Naive B cell (primary cell): Measurements from ENCODE around the gene SCNM1. TPM values are rescaled to one million over a fixed set of nuclear protein-coding genes. Genes with fewer than 3 reads are reported as not detected.

Experiments used
- ATAC-seq, 2 donors: fragments of 150-1000 bp; cut with Tn5 transposase; 2 replicates each; pipeline ENCODE4 v1.10.0; 2021; ENCODE audit warnings: low read depth in 2 of 2, mild to moderate bottlenecking in 2 of 2, moderate library complexity in 2 of 2
- DNase-seq: peaks from one replicate; pipeline ENCODE4 v3.0.0; 2022
- H3K27ac Mint-ChIP-seq, 6 donors: one replicate each; pipeline ENCODE4 v1.8.0; 2020 to 2022; ENCODE audit warnings: mild to moderate bottlenecking in 6 of 6, mixed read lengths in 6 of 6, moderate library complexity in 5 of 6, inconsistent platforms in 2 of 6
- H3K27me3 Mint-ChIP-seq, 3 donors: one replicate each; pipeline ENCODE4 v1.8.0; 2021 to 2022; ENCODE audit warnings: mixed read lengths in 3 of 3, mild to moderate bottlenecking in 1 of 3
- H3K36me3 Mint-ChIP-seq, 2 donors: one replicate each; pipeline ENCODE4 v1.8.0; 2020 to 2022; ENCODE audit warnings: mixed read lengths in 2 of 2, inconsistent platforms in 1 of 2, mild to moderate bottlenecking in 1 of 2
- H3K4me1 Mint-ChIP-seq, 3 donors: one replicate each; pipeline ENCODE4 v1.8.0; 2020 to 2022; ENCODE audit warnings: mixed read lengths in 3 of 3, inconsistent platforms in 1 of 3, mild to moderate bottlenecking in 1 of 3, moderate library complexity in 1 of 3
- H3K4me3 Mint-ChIP-seq, 8 donors: one replicate each; pipeline ENCODE4 v1.8.0; 2020 to 2022; ENCODE audit warnings: mild to moderate bottlenecking in 8 of 8, mixed read lengths in 8 of 8, moderate library complexity in 8 of 8, inconsistent platforms in 2 of 8
- H3K9me3 Mint-ChIP-seq, 7 donors: one replicate each; pipeline ENCODE4 v1.8.0; 2020 to 2022; ENCODE audit warnings: mixed read lengths in 7 of 7, mild to moderate bottlenecking in 5 of 7, inconsistent platforms in 2 of 7, moderate library complexity in 1 of 7
- polyA plus RNA-seq, 6 donors: library from polyadenylated mRNA; unstranded; fragments of 300-500 nt; fragmentation: Illumina TruSeq; gene quantifications; one replicate each; pipeline ENCODE4 v1.2.3, GENCODE V29; 2021; ENCODE audit warnings: low read depth in 6 of 6

SCNM1 gene
- polyA plus RNA-seq, 6 donors from 2014 or later = 62.2 to 96.1 (median 71.2) TPM

- H3K9me3 Mint-ChIP-seq = no peaks in the 10 kb centered on the region
- peaks cover 32 to 35% (median 34%) of the 10 kb centered on the region in 3 donors for H3K4me1 Mint-ChIP-seq
- peak overlapping the region in 1 of 8 donors; percentile 20 for H3K4me3 Mint-ChIP-seq
- DNase-seq (no peak), ATAC-seq (no peak)
- peak overlapping the region in 3 of 6 donors; percentile 36 to 85 (median 58) for H3K27ac Mint-ChIP-seq
- H3K36me3 Mint-ChIP-seq = no peaks in the 10 kb centered on the region
- peaks cover 7 to 12% (median 9%) of the 10 kb centered on the region in 3 donors for H3K27me3 Mint-ChIP-seq
These were observed 23.4 kb upstream of the SCNM1 start for GRCh38 chr1:151142411-151143056.

- peaks cover 32 to 35% (median 34%) of the 10 kb centered on the region in 3 donors for H3K4me1 Mint-ChIP-seq
- no peak for DNase-seq
- no peak for ATAC-seq
- no peak overlapping the region for H3K4me3 Mint-ChIP-seq
- H3K9me3 Mint-ChIP-seq = no peaks in the 10 kb centered on the region
- no peak overlapping the region for H3K27ac Mint-ChIP-seq
- no peaks in the 10 kb centered on the region for H3K36me3 Mint-ChIP-seq
- H3K27me3 Mint-ChIP-seq = peaks cover 9 to 12% (median 11%) of the 10 kb centered on the region in 3 donors
These were observed 22.9 kb upstream of the SCNM1 start for GRCh38 chr1:151143057-151143435.

DNA sequence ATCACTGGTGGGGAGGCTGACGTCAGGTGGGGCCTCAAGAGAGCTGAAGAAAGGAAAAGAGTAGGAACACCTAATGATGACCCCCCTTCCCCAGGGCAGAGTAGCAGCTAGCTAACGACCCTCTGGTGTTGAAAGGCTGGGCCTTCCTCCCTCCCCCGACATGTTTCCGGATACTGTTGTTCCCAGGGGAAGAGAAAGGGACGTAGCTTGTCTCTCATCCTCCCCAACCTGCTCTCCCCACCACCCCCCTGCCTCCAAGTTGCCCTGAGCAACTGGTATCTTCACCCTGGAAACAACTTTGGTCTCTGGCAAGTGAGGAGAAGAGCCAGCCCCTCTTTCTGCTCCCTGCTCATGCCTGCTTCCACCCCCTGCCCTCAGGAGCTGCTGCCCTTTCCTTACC lies 22.0 kb upstream of the SCNM1 start:
- Mint-ChIP-seq H3K36me3 (no peaks in the 10 kb centered on the region), H3K4me3 (peak overlapping the region in 3 of 8 donors; percentile 35 to 53 (median 35)), H3K4me1 (peaks cover 32 to 35% (median 34%) of the 10 kb centered on the region in 3 donors), H3K9me3 (no peaks in the 10 kb centered on the region), H3K27me3 (peaks cover 9 to 12% (median 11%) of the 10 kb centered on the region in 3 donors), H3K27ac (no peak overlapping the region)
- no peak for DNase-seq
- no peak for ATAC-seq

GRCh38 chr1:151144474-151145303 lies 21.3 kb upstream of the SCNM1 start:
- peaks cover 32 to 35% (median 34%) of the 10 kb centered on the region in 3 donors for H3K4me1 Mint-ChIP-seq
- peaks cover 9 to 12% (median 11%) of the 10 kb centered on the region in 3 donors for H3K27me3 Mint-ChIP-seq
- H3K36me3 Mint-ChIP-seq = no peaks in the 10 kb centered on the region
- peak overlapping the region; percentile 5 to 97 (median 59) for H3K4me3 Mint-ChIP-seq
- H3K27ac Mint-ChIP-seq = peak overlapping the region in 1 of 6 donors; percentile 42
- no peaks in the 10 kb centered on the region for H3K9me3 Mint-ChIP-seq
- no peak for ATAC-seq
- no peak for DNase-seq

GRCh38 chr1:151145304-151146071 lies 20.5 kb upstream of the SCNM1 start:
- peak; percentile 14 to 20 for ATAC-seq

DNA sequence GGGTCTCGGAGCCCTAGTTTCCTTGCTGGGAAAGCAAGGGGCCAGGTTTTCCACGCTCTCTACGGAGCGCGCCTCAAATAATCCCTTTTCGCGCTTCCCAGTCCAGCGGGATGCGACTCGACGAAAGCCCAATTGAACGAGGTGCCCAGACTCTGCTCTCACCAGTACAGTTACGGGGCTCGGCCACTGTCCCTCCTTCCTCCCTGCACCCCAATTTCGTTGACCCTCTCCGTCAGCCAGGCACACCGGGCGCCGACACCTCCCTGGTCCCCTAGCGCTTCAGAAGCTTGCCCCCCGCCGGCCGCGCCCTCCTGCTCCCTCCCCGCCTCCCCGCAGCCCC lies 19.9 kb upstream of the SCNM1 start:
- ATAC-seq = peak; percentile 1 to 6

More at GRCh38 chr1:151145304-151146071, 20.5 kb upstream of the SCNM1 start:
- peaks cover 32 to 35% (median 34%) of the 10 kb centered on the region in 3 donors for H3K4me1 Mint-ChIP-seq
- H3K27ac Mint-ChIP-seq = peak overlapping the region in 2 of 6 donors; percentile 68 to 76
- peak overlapping the region; percentile 86 to 98 (median 97) for H3K4me3 Mint-ChIP-seq
- H3K9me3 Mint-ChIP-seq = no peaks in the 10 kb centered on the region
- H3K36me3 Mint-ChIP-seq = no peaks in the 10 kb centered on the region
- DNase-seq = no peak
- peaks cover 9 to 12% (median 11%) of the 10 kb centered on the region in 3 donors for H3K27me3 Mint-ChIP-seq

DNA sequence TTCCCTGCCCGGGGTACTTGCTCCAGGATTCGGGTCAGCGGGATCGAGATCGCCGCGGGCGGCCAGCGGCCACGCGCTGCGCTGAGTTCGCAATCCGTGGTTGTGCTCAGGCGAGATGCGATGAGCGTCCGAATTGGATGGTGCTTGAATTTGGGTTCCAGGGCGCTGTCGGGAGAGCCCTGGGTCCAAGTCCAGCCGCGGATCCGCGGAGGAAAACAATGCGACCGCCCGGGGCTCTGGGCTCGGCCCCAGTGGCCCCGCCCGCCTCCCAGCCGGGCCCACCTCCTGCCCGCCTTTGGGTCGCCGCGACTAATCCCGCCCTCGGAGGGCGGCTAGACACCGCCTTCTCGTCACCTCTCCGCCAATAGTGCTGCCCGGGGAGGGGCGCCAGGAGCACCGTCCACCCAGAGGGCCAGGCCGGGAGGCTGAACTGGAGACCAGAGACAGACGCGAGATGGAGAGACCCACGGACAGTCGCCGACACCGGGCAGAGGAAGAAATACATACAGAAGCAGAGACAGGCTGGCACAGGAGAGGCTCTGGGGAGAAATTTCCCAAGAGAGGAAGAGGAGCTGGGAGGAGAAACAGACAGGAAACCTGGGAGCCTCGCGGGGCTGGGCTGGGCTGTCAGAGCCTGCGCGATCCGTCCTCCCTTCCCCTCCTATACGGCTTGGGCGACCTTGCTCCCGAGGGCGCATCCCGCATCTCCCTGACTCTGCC lies 19.4 kb upstream of the SCNM1 start, which contains the start of gene SEMA6C:
Gene SEMA6C, minus strand, starts transcription at position 220 of the 720 bp plus-strand sequence. CDS start 4,010 bp downstream, outside the sequence.
- Mint-ChIP-seq H3K4me3 (peak within 1 kb of the TSS; percentile 86 to 98 (median 97)), H3K27me3 (peaks cover 9 to 12% (median 11%) of the 10 kb centered on the region in 3 donors), H3K27ac (peak within 1 kb of the TSS in 5 of 6 donors; percentile 49 to 80 (median 78)), H3K4me1 (peaks cover 32 to 35% (median 34%) of the 10 kb centered on the region in 3 donors), H3K9me3 (no peaks in the 10 kb centered on the region), H3K36me3 (no peaks in the 10 kb centered on the region)
- DNase-seq = peak; percentile 84
- ATAC-seq = peak; percentile 99

More for the DNA sequence above, 19.9 kb upstream of the SCNM1 start:
- Mint-ChIP-seq H3K4me3 (peak overlapping the region; percentile 86 to 98 (median 97)), H3K9me3 (no peaks in the 10 kb centered on the region), H3K27ac (peak overlapping the region in 4 of 6 donors; percentile 37 to 80 (median 74)), H3K4me1 (peaks cover 32 to 35% (median 34%) of the 10 kb centered on the region in 3 donors), H3K27me3 (peaks cover 9 to 12% (median 11%) of the 10 kb centered on the region in 3 donors), H3K36me3 (no peaks in the 10 kb centered on the region)
- DNase-seq = no peak

- H3K4me3 Mint-ChIP-seq = peak overlapping the region; percentile 86 to 98 (median 97)
- H3K9me3 Mint-ChIP-seq = no peaks in the 10 kb centered on the region
- peak overlapping the region in 3 of 6 donors; percentile 49 to 76 (median 56) for H3K27ac Mint-ChIP-seq
- H3K4me1 Mint-ChIP-seq = peaks cover 31 to 34% (median 34%) of the 10 kb centered on the region in 3 donors
- H3K27me3 Mint-ChIP-seq = peaks cover 9 to 12% (median 11%) of the 10 kb centered on the region in 3 donors
- ATAC-seq = no peak
- DNase-seq = no peak
- H3K36me3 Mint-ChIP-seq = no peaks in the 10 kb centered on the region
These were observed 18.8 kb upstream of the SCNM1 start for GRCh38 chr1:151147132-151147503.

- H3K4me3 Mint-ChIP-seq = peak overlapping the region; percentile 22 to 98 (median 96)
- ATAC-seq (no peak), DNase-seq (no peak)
- no peaks in the 10 kb centered on the region for H3K9me3 Mint-ChIP-seq
- H3K27ac Mint-ChIP-seq = no peak overlapping the region
- peaks cover 9 to 12% (median 11%) of the 10 kb centered on the region in 3 donors for H3K27me3 Mint-ChIP-seq
- H3K36me3 Mint-ChIP-seq = no peaks in the 10 kb centered on the region
- H3K4me1 Mint-ChIP-seq = peaks cover 26 to 32% (median 29%) of the 10 kb centered on the region in 3 donors
These were observed 18.3 kb upstream of the SCNM1 start for GRCh38 chr1:151147665-151148064.

DNA sequence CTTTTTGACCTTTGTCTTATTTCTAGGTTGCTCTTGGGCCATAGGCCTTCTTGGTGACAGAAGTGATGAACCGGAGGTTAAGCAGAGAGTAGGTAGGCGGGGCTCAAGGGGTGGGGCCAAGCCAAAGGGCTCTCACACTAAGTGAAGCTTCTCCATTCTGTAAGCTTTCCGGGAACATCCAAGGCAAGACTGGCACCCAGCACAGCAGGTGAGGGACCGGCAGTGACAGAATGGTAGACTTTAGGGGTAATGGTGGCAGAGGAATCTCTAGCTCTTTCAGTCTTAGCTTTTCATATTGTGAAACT lies 9.5 kb upstream of the SCNM1 start, which contains the start of gene TNFAIP8L2:
Gene TNFAIP8L2, plus strand, starts transcription at position 135 of the 305 bp plus-strand sequence. CDS start 2,049 bp downstream, outside the sequence.
- Mint-ChIP-seq H3K36me3 (no peaks in the 10 kb centered on the region), H3K4me1 (peaks cover 29 to 48% (median 41%) of the 10 kb centered on the region in 3 donors), H3K9me3 (no peaks in the 10 kb centered on the region), H3K27me3 (no peaks in the 10 kb centered on the region), H3K27ac (peak within 1 kb of the TSS; percentile 88 to 96 (median 92)), H3K4me3 (peak within 1 kb of the TSS; percentile 93 to 100 (median 98))
- DNase-seq (peak; percentile 57), ATAC-seq (peak; percentile 89)

DNA sequence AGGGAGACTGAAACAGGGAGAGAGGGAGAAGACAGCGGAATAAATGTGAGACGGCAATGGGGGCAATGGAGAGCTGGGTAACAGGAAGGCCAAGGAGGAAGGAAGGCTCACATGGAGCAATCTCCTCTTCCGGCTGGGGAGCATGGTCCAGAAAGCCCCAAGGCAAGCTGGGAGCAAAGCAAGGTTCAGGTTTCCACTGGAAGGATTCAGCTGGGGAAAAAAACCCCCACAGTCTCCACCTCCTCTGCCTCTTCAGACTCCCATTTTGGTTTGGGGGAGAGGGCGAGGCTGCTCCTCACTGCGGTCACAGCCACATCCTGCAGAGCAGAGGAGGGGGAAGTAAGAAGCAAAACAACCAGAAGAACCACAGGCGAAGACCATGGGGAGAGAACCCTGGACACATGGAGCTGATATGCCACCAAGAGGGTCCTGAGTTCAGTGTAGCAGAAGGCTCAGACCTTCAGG lies 8.8 kb upstream of the SCNM1 start:
- Mint-ChIP-seq H3K4me1 (peaks cover 29 to 51% (median 41%) of the 10 kb centered on the region in 3 donors), H3K36me3 (no peaks in the 10 kb centered on the region), H3K9me3 (no peaks in the 10 kb centered on the region), H3K4me3 (peak overlapping the region; percentile 93 to 100 (median 98)), H3K27ac (peak overlapping the region; percentile 88 to 96 (median 92)), H3K27me3 (no peaks in the 10 kb centered on the region)
- peak; percentile 39 for DNase-seq
- peak; percentile 22 to 43 for ATAC-seq

- peak overlapping the region; percentile 93 to 100 (median 98) for H3K4me3 Mint-ChIP-seq
These were observed 7.6 kb upstream of the SCNM1 start for GRCh38 chr1:151158326-151158725.

More at GRCh38 chr1:151158326-151158725, 7.6 kb upstream of the SCNM1 start:
- ATAC-seq = no peak
- no peaks in the 10 kb centered on the region for H3K36me3 Mint-ChIP-seq
- peaks cover 33 to 56% (median 48%) of the 10 kb centered on the region in 3 donors for H3K4me1 Mint-ChIP-seq
- peak overlapping the region in 5 of 6 donors; percentile 85 to 94 (median 87) for H3K27ac Mint-ChIP-seq
- no peak for DNase-seq
- no peaks in the 10 kb centered on the region for H3K27me3 Mint-ChIP-seq
- H3K9me3 Mint-ChIP-seq = no peaks in the 10 kb centered on the region
